NCI-H187 (cell line): ENCODE measurements around the gene CRACDL.

ENCODE experiments used
- DNase-seq, 2 experiments: peaks; one replicate each; lab custom pipeline; 2025; lab: John Stamatoyannopoulos, UW

CRACDL gene

GRCh38 chr2:98748292-98749065 lies 187.5 kb downstream of the CRACDL start:
- no peak for DNase-seq

GRCh38 chr2:98747888-98748287 lies 188.1 kb downstream of the CRACDL start:
- no peak for DNase-seq

GRCh38 chr2:98746426-98746825 lies 189.6 kb downstream of the CRACDL start:
- no peak for DNase-seq

GRCh38 chr2:98744595-98744994 lies 191.4 kb downstream of the CRACDL start:
- no peak for DNase-seq
